Tibial nerve (tissue), 4 donors: ENCODE measurements around the gene NCOA7. TPM values are rescaled to one million over a fixed set of nuclear protein-coding genes. Genes with fewer than 3 reads are reported as not detected.
A peak's percentile ranks its signal among the peaks of the same experiment; 100 is the strongest.

ENCODE experiments used
- DNase-seq, 2 donors: peaks; one replicate each; pipeline ENCODE4 v3.0.0-alpha.2; 2019; ENCODE audit warnings: low spot score in 2 of 2
- H3K27ac ChIP-seq, 4 donors: fragments of 200-600 bp; sonication (generic) in 3 of 4; one replicate each; pipeline ENCODE4 v1.5.1; 2017 to 2019; ENCODE audit warnings: mild to moderate bottlenecking in 1 of 4
- H3K27me3 ChIP-seq, 2 donors: fragments of 200-600 bp; sonication (generic) in 1 of 2; one replicate each; pipeline versions ENCODE4 v1.5.1 to v1.6.0; 2017 to 2019
- H3K36me3 ChIP-seq, 3 donors: fragments of 200-600 bp; sonication (generic); one replicate each; pipeline ENCODE4 v1.5.1; 2018 to 2019
- H3K4me1 ChIP-seq, 4 donors: fragments of 200-600 bp; sonication (generic) in 3 of 4; one replicate each; pipeline ENCODE4 v1.5.1; 2017 to 2019
- H3K4me3 ChIP-seq, 4 donors: fragments of 200-600 bp; sonication (generic) in 3 of 4; one replicate each; pipeline ENCODE4 v1.5.1; 2017 to 2019; ENCODE audit warnings: mild to moderate bottlenecking in 1 of 4, moderate library complexity in 1 of 4
- H3K9me3 ChIP-seq, 4 donors: fragments of 200-600 bp; sonication (generic) in 3 of 4; one replicate each; pipeline ENCODE4 v1.5.1; 2017 to 2019
- CTCF ChIP-seq, 5 experiments: fragments of 200-600 bp in 3 of 5; fragments of 450-650 bp in 2 of 5; sonication (generic) in 3 of 5; IDR thresholded peaks; one replicate each; pipeline ENCODE4 v1.5.1; 2016 to 2019; ENCODE audit warnings: antibody characterized with exemption in 5 of 5, mild to moderate bottlenecking in 3 of 5, moderate library complexity in 2 of 5
- EP300 ChIP-seq, 2 donors: sonication (generic); formaldehyde crosslinking; IDR thresholded peaks; one replicate each; pipeline ENCODE4 v1.6.1; 2017; ENCODE audit warnings: antibody characterized with exemption in 2 of 2, mild to moderate bottlenecking in 1 of 2
- POLR2A ChIP-seq, 2 donors: fragments of 450-650 bp; IDR thresholded peaks; one replicate each; pipeline ENCODE4 v1.6.1; 2017; ENCODE audit warnings: antibody characterized with exemption in 2 of 2, mild to moderate bottlenecking in 2 of 2, moderate library complexity in 2 of 2
- WGBS, 2 donors: methylation state at CpG; one replicate each; pipeline ENCODE4 v1.1.5; 2018; 5-methylcytosine and 5-hydroxymethylcytosine counted together
- total RNA-seq, 4 donors: library from RNA; depleted of rRNA; stranded (reverse); fragments of >200 nt; gene quantifications; one replicate each; pipeline ENCODE4 v1.1.0, GENCODE V29; 2016

The NCOA7 gene
- total RNA-seq, 4 donors from 2014 or later, result 38.7 to 86.7 (median 59.7) TPM

- no peak overlapping the region for H3K4me3 ChIP-seq
- no peaks in the 10 kb centered on the region for H3K27me3 ChIP-seq
- H3K36me3 ChIP-seq, result no peaks in the 10 kb centered on the region
- H3K27ac ChIP-seq, result peak overlapping the region in 2 of 4 donors; percentile 64 to 78
- WGBS, 2 donors, result 65 to 67% methylated on average over 1 of the region's 1 CpG
- DNase-seq, result no peak
- H3K9me3 ChIP-seq, result no peaks in the 10 kb centered on the region
- peaks cover 0 to 40% (median 13%) of the 10 kb centered on the region in 4 donors for H3K4me1 ChIP-seq
- TF ChIP-seq EP300 (IDR thresholded peaks at IDR 0.05), result no peak
- TF ChIP-seq CTCF (IDR thresholded peaks at IDR 0.05), result no peak
- no peak for TF ChIP-seq POLR2A (IDR thresholded peaks at IDR 0.05)
Measured at GRCh38 chr6:125944896-125945295, 154.1 kb downstream of the NCOA7 start.

- Histone ChIP-seq H3K27me3 (no peaks in the 10 kb centered on the region), H3K9me3 (no peaks in the 10 kb centered on the region), H3K36me3 (no peaks in the 10 kb centered on the region), H3K4me3 (no peak overlapping the region), H3K4me1 (peaks cover 0 to 35% (median 13%) of the 10 kb centered on the region in 4 donors), H3K27ac (peak overlapping the region; percentile 14 to 78 (median 65))
- 97 to 100% methylated on average over 1 of the region's 1 CpG for WGBS, 2 donors
- TF ChIP-seq CTCF (IDR thresholded peaks at IDR 0.05) (no peak), POLR2A (IDR thresholded peaks at IDR 0.05) (no peak), EP300 (IDR thresholded peaks at IDR 0.05) (no peak)
- no peak for DNase-seq
Measured at GRCh38 chr6:125945378-125946141, 154.8 kb downstream of the NCOA7 start.

GRCh38 chr6:125947615-125948014, 156.9 kb downstream of the NCOA7 start:
- no peak overlapping the region for H3K4me3 ChIP-seq
- DNase-seq, result no peak
- no peak for TF ChIP-seq POLR2A (IDR thresholded peaks at IDR 0.05)
- no peak for TF ChIP-seq EP300 (IDR thresholded peaks at IDR 0.05)
- no peak for TF ChIP-seq CTCF (IDR thresholded peaks at IDR 0.05)
- 57 to 63% methylated on average over 2 of the region's 2 CpGs for WGBS, 2 donors
- H3K9me3 ChIP-seq, result no peaks in the 10 kb centered on the region
- H3K27ac ChIP-seq, result peak overlapping the region in 1 of 4 donors; percentile 28
- no peaks in the 10 kb centered on the region for H3K27me3 ChIP-seq
- H3K4me1 ChIP-seq, result peaks cover 0 to 29% (median 13%) of the 10 kb centered on the region in 4 donors
- no peaks in the 10 kb centered on the region for H3K36me3 ChIP-seq

GRCh38 chr6:125948455-125948854, 157.7 kb downstream of the NCOA7 start:
- H3K4me3 ChIP-seq, result no peak overlapping the region
- DNase-seq, result no peak
- H3K36me3 ChIP-seq, result no peaks in the 10 kb centered on the region
- H3K27me3 ChIP-seq, result no peaks in the 10 kb centered on the region
- no peaks in the 10 kb centered on the region for H3K9me3 ChIP-seq
- H3K4me1 ChIP-seq, result peaks cover 0 to 29% (median 13%) of the 10 kb centered on the region in 4 donors
- TF ChIP-seq EP300 (IDR thresholded peaks at IDR 0.05) (no peak), POLR2A (IDR thresholded peaks at IDR 0.05) (no peak)
- H3K27ac ChIP-seq, result no peak overlapping the region
- 87 to 91% methylated on average over 3 of the region's 3 CpGs for WGBS, 2 donors

- TF ChIP-seq EP300 (IDR thresholded peaks at IDR 0.05), result no peak
- TF ChIP-seq CTCF (IDR thresholded peaks at IDR 0.05), result no peak
- no peak for TF ChIP-seq POLR2A (IDR thresholded peaks at IDR 0.05)
- H3K9me3 ChIP-seq, result no peaks in the 10 kb centered on the region
- H3K36me3 ChIP-seq, result no peaks in the 10 kb centered on the region
- H3K27ac ChIP-seq, result no peak overlapping the region
- no peak overlapping the region for H3K4me3 ChIP-seq
- DNase-seq, result no peak
- no peaks in the 10 kb centered on the region for H3K27me3 ChIP-seq
- 91 to 95% methylated on average over 2 of the region's 2 CpGs for WGBS, 2 donors
- peaks cover 0 to 27% (median 7%) of the 10 kb centered on the region in 4 donors for H3K4me1 ChIP-seq
Measured at GRCh38 chr6:125949069-125949468, 158.3 kb downstream of the NCOA7 start.
